Stomach smooth muscle (tissue), 2 donors: ENCODE measurements around the gene EXD2.

Source experiments
- H3K27ac ChIP-seq: one replicate; pipeline ENCODE4 v1.7.0; 2013; ENCODE audit warnings: mild to moderate bottlenecking, low read length, inconsistent platforms
- H3K27me3 ChIP-seq, 2 donors: one replicate each; pipeline ENCODE4 v1.7.0; 2013; ENCODE audit warnings: low read length in 2 of 2; ENCODE audit not compliant: insufficient read depth in 2 of 2, control insufficient read depth in 1 of 2
- H3K36me3 ChIP-seq, 2 donors: one replicate each; pipeline ENCODE4 v1.7.0; 2013; ENCODE audit warnings: low read length in 2 of 2; ENCODE audit not compliant: control insufficient read depth in 2 of 2, insufficient read depth in 2 of 2
- H3K4me1 ChIP-seq: one replicate; pipeline ENCODE4 v1.7.0; 2013; ENCODE audit warnings: low read length; ENCODE audit not compliant: control insufficient read depth, insufficient read depth
- H3K4me3 ChIP-seq, 2 donors: one replicate each; pipeline ENCODE4 v1.7.0; 2013; ENCODE audit warnings: low read length in 2 of 2
- H3K9ac ChIP-seq, 2 donors: one replicate each; pipeline ENCODE4 v1.7.0; 2013; ENCODE audit warnings: low read length in 2 of 2, mild to moderate bottlenecking in 1 of 2
- H3K9me3 ChIP-seq, 2 donors: one replicate each; pipeline ENCODE4 v1.7.0; 2013; ENCODE audit warnings: low read length in 2 of 2; ENCODE audit not compliant: control insufficient read depth in 2 of 2
- donor health status: healthy.
- donor health status: Pancreatic carcinoma.

Gene EXD2

GRCh38 chr14:69263771-69264170 lies 72.5 kb downstream of the EXD2 start:
- Histone ChIP-seq H3K9me3 (no peaks in the 10 kb centered on the region), H3K27me3 (peaks cover 10 to 32% of the 10 kb centered on the region in 2 donors), H3K4me3 (no peak overlapping the region), H3K9ac (no peak overlapping the region), H3K4me1 (peaks cover 24% of the 10 kb centered on the region), H3K27ac (no peak overlapping the region), H3K36me3 (no peaks in the 10 kb centered on the region)

- Histone ChIP-seq H3K27ac (no peak overlapping the region), H3K4me3 (no peak overlapping the region), H3K9me3 (no peaks in the 10 kb centered on the region), H3K4me1 (peaks cover 3% of the 10 kb centered on the region), H3K27me3 (peaks cover 4 to 6% of the 10 kb centered on the region in 2 donors), H3K9ac (no peak overlapping the region), H3K36me3 (no peaks in the 10 kb centered on the region)
These were observed 75.5 kb downstream of the EXD2 start for GRCh38 chr14:69266572-69267345.

- no peak overlapping the region for H3K27ac ChIP-seq
- H3K9ac ChIP-seq, result no peak overlapping the region
- H3K4me3 ChIP-seq, result no peak overlapping the region
- no peaks in the 10 kb centered on the region for H3K9me3 ChIP-seq
- peaks cover 3 to 4% of the 10 kb centered on the region in 2 donors for H3K27me3 ChIP-seq
- no peaks in the 10 kb centered on the region for H3K36me3 ChIP-seq
- H3K4me1 ChIP-seq, result peaks cover 3% of the 10 kb centered on the region
These were observed 76.2 kb downstream of the EXD2 start for GRCh38 chr14:69267492-69267891.

- Histone ChIP-seq H3K4me3 (no peak overlapping the region), H3K27ac (no peak overlapping the region), H3K9me3 (no peaks in the 10 kb centered on the region), H3K4me1 (peaks cover 3% of the 10 kb centered on the region), H3K9ac (no peak overlapping the region), H3K36me3 (no peaks in the 10 kb centered on the region), H3K27me3 (peaks cover 3 to 4% of the 10 kb centered on the region in 2 donors)
These were observed 76.9 kb downstream of the EXD2 start for GRCh38 chr14:69268223-69268622.

GRCh38 chr14:69268763-69269162 lies 77.5 kb downstream of the EXD2 start:
- Histone ChIP-seq H3K36me3 (no peaks in the 10 kb centered on the region), H3K4me3 (no peak overlapping the region), H3K4me1 (peaks cover 3% of the 10 kb centered on the region), H3K9ac (no peak overlapping the region), H3K27ac (no peak overlapping the region), H3K27me3 (peaks cover under 1 to 3% of the 10 kb centered on the region in 2 donors), H3K9me3 (no peaks in the 10 kb centered on the region)

GRCh38 chr14:69269381-69269780 lies 78.1 kb downstream of the EXD2 start:
- Histone ChIP-seq H3K36me3 (no peaks in the 10 kb centered on the region), H3K27ac (no peak overlapping the region)

GRCh38 chr14:69270097-69270496 lies 78.8 kb downstream of the EXD2 start:
- Histone ChIP-seq H3K4me3 (no peak overlapping the region), H3K9me3 (no peaks in the 10 kb centered on the region), H3K36me3 (no peaks in the 10 kb centered on the region), H3K27ac (no peak overlapping the region), H3K9ac (no peak overlapping the region), H3K4me1 (peaks cover 3% of the 10 kb centered on the region), H3K27me3 (peaks cover 0 to 2% of the 10 kb centered on the region in 2 donors)

More at GRCh38 chr14:69269381-69269780, 78.1 kb downstream of the EXD2 start:
- peaks cover 0 to 3% of the 10 kb centered on the region in 2 donors for H3K27me3 ChIP-seq
- H3K4me1 ChIP-seq, result peaks cover 3% of the 10 kb centered on the region
- no peaks in the 10 kb centered on the region for H3K9me3 ChIP-seq
- H3K4me3 ChIP-seq, result no peak overlapping the region
- H3K9ac ChIP-seq, result no peak overlapping the region

- H3K27me3 ChIP-seq, result no peaks in the 10 kb centered on the region
- H3K36me3 ChIP-seq, result no peaks in the 10 kb centered on the region
- H3K9ac ChIP-seq, result no peak overlapping the region
- H3K4me1 ChIP-seq, result peaks cover 3% of the 10 kb centered on the region
- no peak overlapping the region for H3K27ac ChIP-seq
- no peaks in the 10 kb centered on the region for H3K9me3 ChIP-seq
- H3K4me3 ChIP-seq, result no peak overlapping the region
These were observed 79.8 kb downstream of the EXD2 start for GRCh38 chr14:69270795-69271708.

GRCh38 chr14:69274321-69274720 lies 83.0 kb downstream of the EXD2 start:
- no peak overlapping the region for H3K4me3 ChIP-seq
- H3K27ac ChIP-seq, result no peak overlapping the region
- no peak overlapping the region for H3K9ac ChIP-seq
- H3K9me3 ChIP-seq, result no peaks in the 10 kb centered on the region
- H3K4me1 ChIP-seq, result no peaks in the 10 kb centered on the region
- H3K36me3 ChIP-seq, result no peaks in the 10 kb centered on the region
- H3K27me3 ChIP-seq, result no peaks in the 10 kb centered on the region

- Histone ChIP-seq H3K4me3 (no peak overlapping the region), H3K9me3 (no peaks in the 10 kb centered on the region), H3K36me3 (no peaks in the 10 kb centered on the region), H3K27me3 (no peaks in the 10 kb centered on the region), H3K9ac (no peak overlapping the region), H3K27ac (no peak overlapping the region), H3K4me1 (no peaks in the 10 kb centered on the region)
These were observed 84.0 kb downstream of the EXD2 start for GRCh38 chr14:69275331-69275730.
